ENCODE data around the gene CDRT4. TPM values are rescaled to one million over a fixed set of nuclear protein-coding genes. Genes with fewer than 3 reads are reported as not detected.

The CDRT4 gene
- total RNA-seq, 1 donor from 2014 or later: 9.1 TPM

- no peak overlapping the region for H3K4me3 Mint-ChIP-seq (ENCODE audit: unreplicated experiment)
- no peak for DNase-seq (ENCODE audit: low spot score)
- H3K27me3 Mint-ChIP-seq (ENCODE audit: low read depth): no peaks in the 10 kb centered on the region
- H3K9me3 Mint-ChIP-seq (ENCODE audit: low read depth): no peaks in the 10 kb centered on the region
- no peaks in the 10 kb centered on the region for H3K36me3 Mint-ChIP-seq (ENCODE audit: low read depth)
- H3K27ac Mint-ChIP-seq (ENCODE audit: unreplicated experiment): peak overlapping the region; percentile 88
- TF ChIP-seq CTCF (IDR thresholded peaks at IDR 0.05): no peak
- H3K4me1 Mint-ChIP-seq (ENCODE audit: low read depth): peaks cover 55% of the 10 kb centered on the region
Observed at GRCh38 chr17:15404106-15405057, 63.0 kb downstream of the CDRT4 start.

- Mint-ChIP-seq H3K4me3 (ENCODE audit: unreplicated experiment) (no peak overlapping the region), H3K4me1 (ENCODE audit: low read depth) (peaks cover 57% of the 10 kb centered on the region), H3K36me3 (ENCODE audit: low read depth) (no peaks in the 10 kb centered on the region), H3K27ac (ENCODE audit: unreplicated experiment) (peak overlapping the region; percentile 88), H3K9me3 (ENCODE audit: low read depth) (no peaks in the 10 kb centered on the region), H3K27me3 (ENCODE audit: low read depth) (no peaks in the 10 kb centered on the region)
- no peak for TF ChIP-seq CTCF (IDR thresholded peaks at IDR 0.05)
- no peak for DNase-seq (ENCODE audit: low spot score)
Observed at GRCh38 chr17:15403276-15403939, 64.0 kb downstream of the CDRT4 start.

GRCh38 chr17:15399443-15399842 is 68.0 kb downstream of the CDRT4 start:
- peaks cover 41% of the 10 kb centered on the region for H3K4me1 Mint-ChIP-seq (ENCODE audit: low read depth)
- H3K27ac Mint-ChIP-seq (ENCODE audit: unreplicated experiment): peak overlapping the region; percentile 79
- no peak overlapping the region for H3K4me3 Mint-ChIP-seq (ENCODE audit: unreplicated experiment)
- no peaks in the 10 kb centered on the region for H3K27me3 Mint-ChIP-seq (ENCODE audit: low read depth)
- DNase-seq (ENCODE audit: low spot score): no peak
- no peaks in the 10 kb centered on the region for H3K9me3 Mint-ChIP-seq (ENCODE audit: low read depth)
- no peak for TF ChIP-seq CTCF (IDR thresholded peaks at IDR 0.05)
- no peaks in the 10 kb centered on the region for H3K36me3 Mint-ChIP-seq (ENCODE audit: low read depth)

GRCh38 chr17:15398736-15399331 is 68.6 kb downstream of the CDRT4 start:
- no peaks in the 10 kb centered on the region for H3K27me3 Mint-ChIP-seq (ENCODE audit: low read depth)
- no peak for TF ChIP-seq CTCF (IDR thresholded peaks at IDR 0.05)
- H3K36me3 Mint-ChIP-seq (ENCODE audit: low read depth): no peaks in the 10 kb centered on the region
- H3K27ac Mint-ChIP-seq (ENCODE audit: unreplicated experiment): peak overlapping the region; percentile 79
- no peak overlapping the region for H3K4me3 Mint-ChIP-seq (ENCODE audit: unreplicated experiment)
- H3K4me1 Mint-ChIP-seq (ENCODE audit: low read depth): peaks cover 34% of the 10 kb centered on the region
- DNase-seq (ENCODE audit: low spot score): no peak
- no peaks in the 10 kb centered on the region for H3K9me3 Mint-ChIP-seq (ENCODE audit: low read depth)

GRCh38 chr17:15398291-15398690 is 69.1 kb downstream of the CDRT4 start:
- Mint-ChIP-seq H3K27ac (ENCODE audit: unreplicated experiment) (no peak overlapping the region), H3K27me3 (ENCODE audit: low read depth) (no peaks in the 10 kb centered on the region), H3K36me3 (ENCODE audit: low read depth) (no peaks in the 10 kb centered on the region), H3K4me3 (ENCODE audit: unreplicated experiment) (no peak overlapping the region), H3K9me3 (ENCODE audit: low read depth) (no peaks in the 10 kb centered on the region), H3K4me1 (ENCODE audit: low read depth) (peaks cover 29% of the 10 kb centered on the region)
- TF ChIP-seq CTCF (IDR thresholded peaks at IDR 0.05): no peak
- no peak for DNase-seq (ENCODE audit: low spot score)

Data from chondrocyte (in vitro differentiated cells).